Thoracic aorta endothelial cell (primary cell): ENCODE results near the gene FAM149A. TPM values are rescaled to one million over a fixed set of nuclear protein-coding genes. Genes with fewer than 3 reads are reported as not detected.

Experiments
- small RNA-seq: library from RNA; depleted of rRNA; stranded (forward); fragments of <200 nt; gene quantifications from one replicate; pipeline ENCODE3, GENCODE V24; 2012
- total RNA-seq: library from RNA; depleted of rRNA; stranded (reverse); fragments of >200 nt; gene quantifications from 2 replicates; pipeline ENCODE4 v1.2.3, GENCODE V29; 2012

Gene FAM149A
- 0.36 and 0.80 TPM in 2 replicates for total RNA-seq

DNA sequence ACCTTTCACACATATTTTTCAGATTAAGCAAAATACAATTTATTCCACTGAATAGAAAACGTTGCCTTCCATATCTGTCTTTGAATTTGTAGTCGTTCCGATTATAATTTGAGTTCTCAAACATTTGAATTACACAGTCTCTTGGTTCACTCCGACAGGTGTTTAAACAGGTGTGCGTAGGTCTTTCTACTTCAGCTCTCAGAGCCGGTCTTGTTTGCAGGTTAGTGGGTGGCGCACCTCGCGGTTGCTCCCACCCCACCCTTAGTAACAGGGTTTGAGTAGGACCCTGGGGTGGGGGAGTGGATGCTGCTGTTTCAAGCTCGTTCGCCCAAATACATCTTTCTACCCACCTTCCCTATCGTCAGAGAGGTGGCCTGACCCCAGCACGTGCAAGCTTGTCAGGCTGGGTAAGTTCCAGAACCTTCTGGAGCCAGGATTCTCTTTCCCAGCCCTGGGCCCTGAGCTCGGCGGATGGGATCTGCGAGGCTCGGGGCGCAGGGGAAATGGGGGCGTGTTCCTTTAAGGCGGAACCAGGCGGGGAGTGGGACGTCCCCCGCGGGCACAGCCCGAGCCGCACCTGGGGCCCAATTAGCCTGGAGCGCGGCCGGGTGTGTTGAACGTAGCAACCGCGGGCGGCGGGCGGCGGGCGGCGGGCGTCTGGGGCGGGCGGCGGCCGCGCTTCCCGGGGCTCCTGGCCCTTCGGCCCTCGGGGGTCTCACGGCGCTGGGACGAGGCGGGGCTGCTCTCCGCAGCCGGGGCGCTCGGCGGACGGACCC lies at the start of gene FAM149A:
Gene FAM149A (plus strand): TSS at position 591 of the 776 bp plus-strand sequence.

DNA sequence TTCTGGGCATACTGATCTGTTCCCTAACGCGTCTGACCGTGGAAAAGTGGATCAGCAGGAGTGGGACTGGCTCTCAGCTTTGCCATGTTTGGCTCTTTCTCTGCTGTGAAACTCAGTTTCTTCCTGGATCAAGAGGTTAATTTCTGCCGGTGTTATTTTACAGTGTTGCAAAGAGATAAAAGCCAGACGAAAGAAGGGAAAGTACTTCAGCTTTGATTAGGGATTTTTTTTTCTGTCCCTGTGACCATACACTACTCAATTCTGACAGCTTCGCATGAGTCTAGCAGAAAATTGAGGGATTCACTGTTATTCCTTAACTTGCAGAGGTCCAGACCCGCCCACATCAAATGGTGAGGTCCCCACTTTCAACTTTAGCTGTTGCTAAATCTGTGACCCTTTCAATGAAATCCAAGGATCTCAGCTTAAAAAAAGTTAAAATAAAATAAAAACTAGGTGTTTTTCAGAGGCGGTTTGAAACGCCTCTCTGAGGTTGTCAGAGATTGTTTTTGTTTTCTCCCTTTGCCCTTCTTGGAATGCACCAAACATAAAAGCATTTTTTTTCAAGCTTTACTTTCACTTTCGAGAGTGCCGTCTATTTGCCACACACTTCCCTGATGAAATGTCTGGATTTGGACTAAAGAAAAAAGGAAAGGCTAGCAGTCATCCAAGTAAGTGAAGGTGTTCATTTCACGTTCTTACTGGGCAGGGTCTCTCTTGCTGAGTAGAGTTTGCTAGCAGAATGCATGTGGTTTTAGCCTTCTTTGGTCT lies 35.7 kb upstream of the FAM149A start, which contains the start of gene TLR3:
Gene TLR3 (plus strand): TSS at position 576 of the 768 bp plus-strand sequence. CDS start 7,464 bp downstream, outside the sequence.

GRCh38 chr4:186191200-186192065 lies 86.9 kb downstream of the FAM149A start, which contains the start of gene CYP4V2:
CYP4V2 (plus strand) TSS chr4:186191567; CDS start chr4:186191824, 257 bp downstream.

Small RNAs within 50 kb of the gene (small RNA-seq; reads per million reads assigned to genes)
- not detected for gene RF00322

Other genes starting within 250 kb of the FAM149A start
- 4.4 and 7.5 TPM in 2 replicates for gene TLR3, start 35.5 kb upstream of the FAM149A start, total RNA-seq
- 7.5 and 8.1 TPM in 2 replicates for gene CYP4V2, start 86.9 kb downstream of the FAM149A start, total RNA-seq
- not detected in 2 replicates for gene KLKB1, start 122.8 kb downstream of the FAM149A start, total RNA-seq
- not detected in 2 replicates for gene F11, start 161.5 kb downstream of the FAM149A start, total RNA-seq